ENCODE data around the gene GTF3C4.
"Not testable (repeated sequence)": the region's sequence is repeated elsewhere in the genome, so short reads cannot be mapped to it uniquely, and the experiment has no call there.

GTF3C4 gene

GRCh38 chr9:132708239-132708638 is 38.0 kb downstream of the GTF3C4 start:
- DNase-seq = no peak

- DNase-seq = no peak
These were observed 38.6 kb downstream of the GTF3C4 start for GRCh38 chr9:132708769-132709430.

- no peak for DNase-seq
These were observed 40.1 kb downstream of the GTF3C4 start for GRCh38 chr9:132710333-132710732.

- not testable (repeated sequence) for DNase-seq
These were observed 40.9 kb downstream of the GTF3C4 start for GRCh38 chr9:132711152-132711551.

- no peak for DNase-seq
These were observed 41.6 kb downstream of the GTF3C4 start for GRCh38 chr9:132711846-132712245.

GRCh38 chr9:132712753-132713152 is 42.5 kb downstream of the GTF3C4 start:
- no peak for DNase-seq

- DNase-seq = no peak
These were observed 45.7 kb downstream of the GTF3C4 start for GRCh38 chr9:132716007-132716406.

GRCh38 chr9:132717326-132717945 is 47.2 kb downstream of the GTF3C4 start:
- DNase-seq = no peak

GRCh38 chr9:132718381-132718928 is 48.2 kb downstream of the GTF3C4 start:
- not testable (repeated sequence) for DNase-seq

GRCh38 chr9:132721661-132722060 is 51.4 kb downstream of the GTF3C4 start:
- DNase-seq = no peak

GRCh38 chr9:132722564-132723065 is 52.4 kb downstream of the GTF3C4 start:
- no peak for DNase-seq

- DNase-seq = no peak
These were observed 53.5 kb downstream of the GTF3C4 start for GRCh38 chr9:132723809-132724208.

- no peak for DNase-seq
These were observed 55.0 kb downstream of the GTF3C4 start for GRCh38 chr9:132725306-132725705.

GRCh38 chr9:132726576-132727130 is 56.4 kb downstream of the GTF3C4 start:
- DNase-seq = no peak

GRCh38 chr9:132728071-132728470 is 57.8 kb downstream of the GTF3C4 start:
- DNase-seq = no peak

- no peak for DNase-seq
These were observed 58.2 kb downstream of the GTF3C4 start for GRCh38 chr9:132728497-132728896.

- no peak for DNase-seq
These were observed 59.1 kb downstream of the GTF3C4 start for GRCh38 chr9:132729235-132729890.

- DNase-seq = no peak
These were observed 60.1 kb downstream of the GTF3C4 start for GRCh38 chr9:132730054-132731033.

GRCh38 chr9:132731230-132731629 is 61.0 kb downstream of the GTF3C4 start:
- no peak for DNase-seq

GRCh38 chr9:132732326-132733259 is 62.3 kb downstream of the GTF3C4 start:
- DNase-seq = peak; percentile 16

GRCh38 chr9:132733260-132733815 is 63.1 kb downstream of the GTF3C4 start:
- peak; percentile 19 for DNase-seq

All from eye (tissue), 1 donor.